Astrocyte (in vitro differentiated cells and primary cell): ENCODE measurements around the gene TBRG1. TPM values are rescaled to one million over a fixed set of nuclear protein-coding genes. Genes with fewer than 3 reads are reported as not detected.

ENCODE experiments used
- DNase-seq: peaks from one replicate; pipeline ENCODE4 v3.0.0-alpha.2; 2010; ENCODE audit warnings: low read depth
- FAIRE-seq: peaks from 2 replicates; lab custom pipeline; 2011; peaks lifted over from hg19 to GRCh38; lab: Jason Lieb, UNC
- H2AFZ ChIP-seq: 2 replicates; pipeline ENCODE4 v1.6.0; 2012; ENCODE audit warnings: low read depth, low read length, inconsistent platforms
- H3K27ac ChIP-seq: 2 replicates; pipeline ENCODE4 v1.5.1; 2011; ENCODE audit warnings: low read depth, low read length, inconsistent platforms
- H3K27me3 ChIP-seq: 2 replicates; pipeline ENCODE4 v1.6.0; 2011; ENCODE audit warnings: low read length, inconsistent platforms; ENCODE audit not compliant: insufficient read depth
- H3K36me3 ChIP-seq: 2 replicates; pipeline ENCODE4 v1.5.1; 2011; ENCODE audit warnings: low read length, inconsistent platforms; ENCODE audit not compliant: insufficient read depth
- H3K4me1 ChIP-seq: 2 replicates; pipeline ENCODE4 v1.5.1; 2011; ENCODE audit warnings: low read length, inconsistent platforms; ENCODE audit not compliant: insufficient read depth
- H3K4me2 ChIP-seq: 2 replicates; pipeline ENCODE4 v1.6.0; 2012; ENCODE audit warnings: low read length, inconsistent platforms
- H3K4me3 ChIP-seq: 2 replicates; pipeline ENCODE4 v1.5.1; 2011; ENCODE audit warnings: low read depth, mild to moderate bottlenecking, low read length, inconsistent platforms; ENCODE audit not compliant: insufficient read depth
- H3K79me2 ChIP-seq: 2 replicates; pipeline ENCODE4 v1.6.0; 2012; ENCODE audit warnings: mild to moderate bottlenecking, low read length, inconsistent platforms; ENCODE audit not compliant: insufficient read depth
- H3K9ac ChIP-seq: 2 replicates; pipeline ENCODE4 v1.6.0; 2012; ENCODE audit warnings: mild to moderate bottlenecking, low read length, inconsistent platforms
- H3K9me3 ChIP-seq: 2 replicates; pipeline ENCODE4 v1.5.1; 2012; ENCODE audit warnings: low read depth, mild to moderate bottlenecking, low read length, inconsistent platforms; ENCODE audit not compliant: insufficient read depth
- H4K20me1 ChIP-seq: 2 replicates; pipeline ENCODE4 v1.6.0; 2012; ENCODE audit warnings: low read length, inconsistent platforms; ENCODE audit not compliant: insufficient read depth
- H3K27ac Mint-ChIP-seq: one replicate; pipeline ENCODE4 v1.8.0; 2021; ENCODE audit warnings: mild to moderate bottlenecking, mixed read lengths; ENCODE audit not compliant: unreplicated experiment
- H3K27me3 Mint-ChIP-seq: one replicate; pipeline ENCODE4 v1.8.0; 2021; ENCODE audit warnings: low read depth, mixed read lengths; ENCODE audit not compliant: unreplicated experiment
- H3K36me3 Mint-ChIP-seq: one replicate; pipeline ENCODE4 v1.8.0; 2021; ENCODE audit warnings: low read depth, mixed read lengths; ENCODE audit not compliant: unreplicated experiment
- H3K4me1 Mint-ChIP-seq: one replicate; pipeline ENCODE4 v1.8.0; 2021; ENCODE audit warnings: low read depth, mixed read lengths; ENCODE audit not compliant: unreplicated experiment
- H3K4me3 Mint-ChIP-seq: one replicate; pipeline ENCODE4 v1.8.0; 2021; ENCODE audit warnings: mild to moderate bottlenecking, moderate library complexity, mixed read lengths; ENCODE audit not compliant: unreplicated experiment
- H3K9me3 Mint-ChIP-seq: one replicate; pipeline ENCODE4 v1.8.0; 2021; ENCODE audit warnings: mild to moderate bottlenecking, mixed read lengths; ENCODE audit not compliant: unreplicated experiment
- CTCF ChIP-seq: IDR thresholded peaks from 2 replicates; pipeline ENCODE4 v1.5.1; 2011; ENCODE audit warnings: low read depth, mild to moderate bottlenecking, inconsistent platforms, low read length, moderate library complexity; ENCODE audit not compliant: insufficient read depth
- EZH2 ChIP-seq: IDR thresholded peaks from 2 replicates; pipeline ENCODE4 v1.6.1; 2012; ENCODE audit warnings: mild to moderate bottlenecking, low read length, inconsistent platforms; ENCODE audit not compliant: insufficient read depth
- total RNA-seq: library from RNA; stranded (reverse); gene quantifications from 2 replicates; pipeline ENCODE4 v1.2.1, GENCODE V29; 2021

Gene TBRG1
- total RNA-seq, 1 donor from 2014 or later, result 36.8 TPM

GRCh38 chr11:124605719-124606118 lies 16.9 kb upstream of the TBRG1 start:
- Histone ChIP-seq H3K9ac (no peak overlapping the region), H3K9me3 (no peaks in the 10 kb centered on the region), H3K4me1 (no peaks in the 10 kb centered on the region), H3K79me2 (no peaks in the 10 kb centered on the region), H3K27me3 (no peaks in the 10 kb centered on the region), H2AFZ (no peak overlapping the region), H3K4me3 (no peak overlapping the region), H3K4me2 (no peak overlapping the region), H3K36me3 (no peaks in the 10 kb centered on the region), H3K27ac (no peak overlapping the region), H4K20me1 (no peaks in the 10 kb centered on the region)
- Mint-ChIP-seq H3K9me3 (no peaks in the 10 kb centered on the region), H3K4me3 (no peak overlapping the region), H3K4me1 (peaks cover 4% of the 10 kb centered on the region), H3K27ac (no peak overlapping the region), H3K36me3 (no peaks in the 10 kb centered on the region), H3K27me3 (no peaks in the 10 kb centered on the region)
- no peak for FAIRE-seq
- no peak for DNase-seq
- TF ChIP-seq CTCF (no peak), EZH2 (no peak)

GRCh38 chr11:124608147-124608546 lies 14.5 kb upstream of the TBRG1 start:
- Mint-ChIP-seq H3K4me1 (peaks cover 10% of the 10 kb centered on the region), H3K27ac (no peak overlapping the region), H3K36me3 (no peaks in the 10 kb centered on the region), H3K27me3 (no peaks in the 10 kb centered on the region), H3K9me3 (peaks cover 2% of the 10 kb centered on the region), H3K4me3 (no peak overlapping the region)
- no peak overlapping the region for H2AFZ ChIP-seq
- TF ChIP-seq EZH2, result no peak
- TF ChIP-seq CTCF, result no peak
- no peak overlapping the region for H3K4me2 ChIP-seq
- no peaks in the 10 kb centered on the region for H3K9me3 ChIP-seq
- H3K79me2 ChIP-seq, result no peaks in the 10 kb centered on the region
- no peaks in the 10 kb centered on the region for H4K20me1 ChIP-seq
- H3K27me3 ChIP-seq, result no peaks in the 10 kb centered on the region
- H3K27ac ChIP-seq, result no peak overlapping the region
- no peak for FAIRE-seq
- no peaks in the 10 kb centered on the region for H3K36me3 ChIP-seq
- no peak for DNase-seq
- H3K4me1 ChIP-seq, result no peaks in the 10 kb centered on the region
- no peak overlapping the region for H3K9ac ChIP-seq
- no peak overlapping the region for H3K4me3 ChIP-seq

- Mint-ChIP-seq H3K36me3 (no peaks in the 10 kb centered on the region), H3K27ac (no peak overlapping the region), H3K4me3 (no peak overlapping the region), H3K9me3 (peaks cover 2% of the 10 kb centered on the region), H3K27me3 (peaks cover 4% of the 10 kb centered on the region), H3K4me1 (peaks cover 10% of the 10 kb centered on the region)
- no peaks in the 10 kb centered on the region for H3K27me3 ChIP-seq
- H2AFZ ChIP-seq, result no peak overlapping the region
- H3K9me3 ChIP-seq, result no peaks in the 10 kb centered on the region
- no peak overlapping the region for H3K4me3 ChIP-seq
- TF ChIP-seq EZH2 (no peak), CTCF (no peak)
- DNase-seq, result no peak
- H3K4me1 ChIP-seq, result no peaks in the 10 kb centered on the region
- H3K79me2 ChIP-seq, result no peaks in the 10 kb centered on the region
- FAIRE-seq, result no peak
- no peaks in the 10 kb centered on the region for H4K20me1 ChIP-seq
- no peaks in the 10 kb centered on the region for H3K36me3 ChIP-seq
- H3K27ac ChIP-seq, result no peak overlapping the region
- H3K9ac ChIP-seq, result no peak overlapping the region
- no peak overlapping the region for H3K4me2 ChIP-seq
Observed at GRCh38 chr11:124610295-124610694, 12.4 kb upstream of the TBRG1 start.
